SK-N-SH treated with all-trans-retinoic acid at 6 μM for 48 hours (cell line): ENCODE data around the gene PABPN1L.

Source experiments
- ESRRG ChIP-seq: fragments of 250-450 bp; sonication (Bioruptor Pico); IDR thresholded peaks from 2 replicates; pipeline ENCODE4 v1.6.1; 2021; ENCODE audit warnings: mild to moderate bottlenecking
- ZFP30 ChIP-seq: fragments of 450-650 bp; formaldehyde crosslinking; IDR thresholded peaks from 2 replicates; pipeline ENCODE4 v1.5.0; 2022; ENCODE audit warnings: mild to moderate bottlenecking, moderate library complexity
- ZNF8 ChIP-seq: fragments of 450-650 bp; formaldehyde crosslinking; IDR thresholded peaks from 2 replicates; pipeline ENCODE4 v1.5.0; 2020; ENCODE audit warnings: mild to moderate bottlenecking, moderate library complexity
- TF ChIP-seq, protein P1 (sequence below): fragments of 250-450 bp; sonication (Bioruptor Pico); IDR thresholded peaks from 2 replicates; pipeline ENCODE4 v1.8.0; 2020; ENCODE audit warnings: mild to moderate bottlenecking, moderate library complexity, borderline replicate concordance

DNA sequence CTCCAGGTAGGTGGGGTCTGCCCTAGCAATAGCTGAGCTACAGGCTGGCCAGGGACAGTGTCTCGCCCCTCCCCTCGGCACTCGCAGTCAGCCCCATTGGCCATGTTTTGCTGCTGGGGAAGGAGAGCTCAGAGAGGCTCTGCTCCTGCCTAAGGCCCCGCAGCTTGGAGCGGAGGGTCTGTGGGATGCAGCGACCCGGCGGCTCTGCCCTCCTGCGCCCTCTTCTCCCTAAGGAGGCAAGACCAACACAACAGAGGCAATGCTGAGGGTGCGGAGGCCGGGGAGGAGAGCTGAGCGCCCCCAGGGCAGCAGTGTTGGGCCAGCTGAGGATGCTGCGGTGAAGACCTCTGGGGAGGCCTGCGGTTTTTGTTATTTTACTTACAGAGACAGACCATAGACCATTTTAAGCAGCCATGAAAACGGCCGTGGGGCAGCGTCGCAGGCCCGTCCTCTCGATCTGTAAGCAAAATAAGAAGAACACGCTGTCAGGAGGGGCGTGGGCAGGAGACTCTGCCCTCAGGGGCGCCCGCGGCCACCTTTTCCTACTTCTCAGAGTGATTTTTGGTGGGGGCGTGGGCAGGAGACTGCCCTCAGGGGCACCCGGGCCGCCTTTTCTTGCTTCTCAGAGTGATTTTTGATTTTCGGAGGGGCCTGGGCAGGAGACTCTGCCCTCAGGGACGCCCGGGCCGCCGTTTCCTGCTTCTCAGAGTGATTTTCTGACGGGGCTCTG lies 31.4 kb upstream of the PABPN1L start:
- TF ChIP-seq, protein P1, sequence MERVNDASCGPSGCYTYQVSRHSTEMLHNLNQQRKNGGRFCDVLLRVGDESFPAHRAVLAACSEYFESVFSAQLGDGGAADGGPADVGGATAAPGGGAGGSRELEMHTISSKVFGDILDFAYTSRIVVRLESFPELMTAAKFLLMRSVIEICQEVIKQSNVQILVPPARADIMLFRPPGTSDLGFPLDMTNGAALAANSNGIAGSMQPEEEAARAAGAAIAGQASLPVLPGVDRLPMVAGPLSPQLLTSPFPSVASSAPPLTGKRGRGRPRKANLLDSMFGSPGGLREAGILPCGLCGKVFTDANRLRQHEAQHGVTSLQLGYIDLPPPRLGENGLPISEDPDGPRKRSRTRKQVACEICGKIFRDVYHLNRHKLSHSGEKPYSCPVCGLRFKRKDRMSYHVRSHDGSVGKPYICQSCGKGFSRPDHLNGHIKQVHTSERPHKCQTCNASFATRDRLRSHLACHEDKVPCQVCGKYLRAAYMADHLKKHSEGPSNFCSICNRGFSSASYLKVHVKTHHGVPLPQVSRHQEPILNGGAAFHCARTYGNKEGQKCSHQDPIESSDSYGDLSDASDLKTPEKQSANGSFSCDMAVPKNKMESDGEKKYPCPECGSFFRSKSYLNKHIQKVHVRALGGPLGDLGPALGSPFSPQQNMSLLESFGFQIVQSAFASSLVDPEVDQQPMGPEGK (CRISPR knock-in tag) = no peak
- no peak for TF ChIP-seq ZNF8
- no peak for TF ChIP-seq ZFP30 (CRISPR knock-in tag)
- TF ChIP-seq ESRRG (CRISPR knock-in tag) = no peak
